PC-3 (cell line): ENCODE results near the gene CD200R1L. TPM values are rescaled to one million over a fixed set of nuclear protein-coding genes. Genes with fewer than 3 reads are reported as not detected.

Source experiments
- ATAC-seq: fragments of 200-7000 bp; cut with Tn5 transposase; 2 replicates; pipeline ENCODE4 v1.9.1; 2020; ENCODE audit warnings: mild to moderate bottlenecking, moderate library complexity
- BruUV-seq: library from RNA; stranded (reverse); fragments of 400-500 nt; replicated peaks from 2 replicates; lab custom pipeline; 2021; lab: Mats Ljungman, UMichigan
- CTCF ChIA-PET: fragments of 300-600 bp; sonication (Branson Sonifier 250); formaldehyde crosslinking; loops from one replicate; lab custom pipeline; 2022; ENCODE audit warnings: antibody characterized with exemption; lab: Charles Lee
- POLR2A ChIA-PET: fragments of 300-600 bp; sonication (Branson Sonifier 250); formaldehyde crosslinking; loops from one replicate; lab custom pipeline; 2022; ENCODE audit warnings: antibody characterized with exemption; ENCODE audit not compliant: unreplicated experiment; lab: Charles Lee
- DNase-seq: peaks from one replicate; pipeline ENCODE4 v3.0.0-alpha.2; 2015
- H2AFZ ChIP-seq: fragments of 300-600 bp; sonication (generic); 2 replicates; pipeline ENCODE4 v1.6.0; 2016; ENCODE audit warnings: antibody characterized with exemption, low read length
- H3F3A ChIP-seq: fragments of 300-600 bp; sonication (generic); one replicate; pipeline ENCODE4 v1.6.0; 2017; ENCODE audit warnings: antibody characterized with exemption, low read length, control low read depth, mild to moderate bottlenecking; ENCODE audit not compliant: unreplicated experiment
- H3K27ac ChIP-seq: fragments of 300-600 bp; sonication (generic); 2 replicates; pipeline ENCODE4 v1.5.1; 2016; ENCODE audit warnings: mild to moderate bottlenecking, low read length
- H3K27me3 ChIP-seq: fragments of 300-600 bp; sonication (generic); 2 replicates; pipeline ENCODE4 v1.6.1; 2016; ENCODE audit warnings: low read length, mixed read lengths
- H3K36me3 ChIP-seq: fragments of 300-600 bp; sonication (generic); 2 replicates; pipeline ENCODE4 v1.6.1; 2016; ENCODE audit warnings: low read depth, mixed run types, low read length, mixed read lengths
- H3K4me1 ChIP-seq: fragments of 300-600 bp; sonication (generic); 2 replicates; pipeline ENCODE4 v1.5.1; 2016; ENCODE audit warnings: low read length; ENCODE audit not compliant: insufficient read depth
- H3K4me2 ChIP-seq: fragments of 300-600 bp; sonication (generic); 2 replicates; pipeline ENCODE4 v1.6.0; 2016; ENCODE audit warnings: low read length
- H3K4me3 ChIP-seq: fragments of 300-600 bp; sonication (generic); 2 replicates; pipeline ENCODE4 v1.5.1; 2016; ENCODE audit warnings: mild to moderate bottlenecking, low read length, mixed read lengths
- H3K79me2 ChIP-seq: fragments of 300-600 bp; sonication (generic); 2 replicates; pipeline ENCODE4 v1.6.1; 2017; ENCODE audit warnings: low read length, mixed read lengths
- H3K9ac ChIP-seq: fragments of 300-600 bp; sonication (generic); 2 replicates; pipeline ENCODE4 v1.6.0; 2016; ENCODE audit warnings: mild to moderate bottlenecking, low read length
- H3K9me2 ChIP-seq: fragments of 300-600 bp; sonication (generic); replicated peaks from 2 replicates; pipeline ENCODE4 v1.6.1; 2016; ENCODE audit warnings: mixed run types, low read length, mixed read lengths
- H3K9me3 ChIP-seq: fragments of 300-600 bp; sonication (generic); 2 replicates; pipeline ENCODE4 v1.6.1; 2016; ENCODE audit warnings: low read length, mixed read lengths
- H4K20me1 ChIP-seq: fragments of 300-600 bp; sonication (generic); 2 replicates; pipeline ENCODE4 v1.6.1; 2016; ENCODE audit warnings: low read length, mixed read lengths
- EZH2 ChIP-seq: fragments of 300-600 bp; sonication (generic); IDR thresholded peaks from one replicate; pipeline ENCODE4 v1.6.1; 2017; ENCODE audit warnings: antibody characterized with exemption, mild to moderate bottlenecking, low read length; ENCODE audit not compliant: unreplicated experiment
- EZH2phosphoT487 ChIP-seq: fragments of 300-600 bp; sonication (generic); IDR thresholded peaks from 2 replicates; pipeline ENCODE4 v1.6.1; 2018; ENCODE audit warnings: mild to moderate bottlenecking, antibody characterized with exemption, low read length, borderline replicate concordance
- intact Hi-C: fragments of 100-400 bp; cut with micrococcal nuclease; formaldehyde crosslinking; loops from 2 replicates; pipeline ENCODE4 v1.9.0; 2023
- total RNA-seq: library from RNA; depleted of rRNA; stranded (reverse); fragments of >200 nt; gene quantifications from 2 replicates; pipeline ENCODE4 v1.2.3, GENCODE V29; 2014
- TF ChIP-seq, protein P1 (sequence below): fragments of 300-600 bp; sonication (generic); conservative IDR thresholded peaks from 2 replicates; pipeline ENCODE4 v1.5.1; 2017; ENCODE audit warnings: antibody characterized with exemption, low read depth, mild to moderate bottlenecking, low read length

Gene CD200R1L
- total RNA-seq, 1 experiment from 2014 or later: not detected

GRCh38 chr3:112785321-112786001 lies 61.2 kb downstream of the CD200R1L start:
- Histone ChIP-seq H3K4me3 (no peak overlapping the region), H3K79me2 (no peaks in the 10 kb centered on the region), H3F3A (no peaks in the 10 kb centered on the region), H2AFZ (no peak overlapping the region), H3K9ac (no peak overlapping the region), H4K20me1 (no peaks in the 10 kb centered on the region), H3K4me1 (0 out of 2 replicates have a peak, but pooled peaks cover under 1% of the 10 kb centered on the region), H3K9me2 (0 out of 2 replicates have a peak, but pooled peaks cover 2% of the 10 kb centered on the region), H3K36me3 (no peaks in the 10 kb centered on the region), H3K4me2 (no peak overlapping the region), H3K27ac (no peak overlapping the region), H3K27me3 (no peaks in the 10 kb centered on the region), H3K9me3 (peaks cover 7% of the 10 kb centered on the region; the same call in 1 of the 2 replicates)
- CTCF ChIA-PET: no interaction called here
- ATAC-seq: no peak
- intact Hi-C loops: no loop called here
- BruUV-seq: no TSS peak
- POLR2A ChIA-PET: interaction anchor here (0.7 kb wide), 1 partner anchor 12 kb away, joined by 4 read pairs; no protein-coding TSS in a partner anchor
- TF ChIP-seq EZH2phosphoT487 (no peak), EZH2 (no peak)
- TF ChIP-seq, protein P1, sequence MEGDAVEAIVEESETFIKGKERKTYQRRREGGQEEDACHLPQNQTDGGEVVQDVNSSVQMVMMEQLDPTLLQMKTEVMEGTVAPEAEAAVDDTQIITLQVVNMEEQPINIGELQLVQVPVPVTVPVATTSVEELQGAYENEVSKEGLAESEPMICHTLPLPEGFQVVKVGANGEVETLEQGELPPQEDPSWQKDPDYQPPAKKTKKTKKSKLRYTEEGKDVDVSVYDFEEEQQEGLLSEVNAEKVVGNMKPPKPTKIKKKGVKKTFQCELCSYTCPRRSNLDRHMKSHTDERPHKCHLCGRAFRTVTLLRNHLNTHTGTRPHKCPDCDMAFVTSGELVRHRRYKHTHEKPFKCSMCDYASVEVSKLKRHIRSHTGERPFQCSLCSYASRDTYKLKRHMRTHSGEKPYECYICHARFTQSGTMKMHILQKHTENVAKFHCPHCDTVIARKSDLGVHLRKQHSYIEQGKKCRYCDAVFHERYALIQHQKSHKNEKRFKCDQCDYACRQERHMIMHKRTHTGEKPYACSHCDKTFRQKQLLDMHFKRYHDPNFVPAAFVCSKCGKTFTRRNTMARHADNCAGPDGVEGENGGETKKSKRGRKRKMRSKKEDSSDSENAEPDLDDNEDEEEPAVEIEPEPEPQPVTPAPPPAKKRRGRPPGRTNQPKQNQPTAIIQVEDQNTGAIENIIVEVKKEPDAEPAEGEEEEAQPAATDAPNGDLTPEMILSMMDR: no peak
- DNase-seq: no peak

DNA sequence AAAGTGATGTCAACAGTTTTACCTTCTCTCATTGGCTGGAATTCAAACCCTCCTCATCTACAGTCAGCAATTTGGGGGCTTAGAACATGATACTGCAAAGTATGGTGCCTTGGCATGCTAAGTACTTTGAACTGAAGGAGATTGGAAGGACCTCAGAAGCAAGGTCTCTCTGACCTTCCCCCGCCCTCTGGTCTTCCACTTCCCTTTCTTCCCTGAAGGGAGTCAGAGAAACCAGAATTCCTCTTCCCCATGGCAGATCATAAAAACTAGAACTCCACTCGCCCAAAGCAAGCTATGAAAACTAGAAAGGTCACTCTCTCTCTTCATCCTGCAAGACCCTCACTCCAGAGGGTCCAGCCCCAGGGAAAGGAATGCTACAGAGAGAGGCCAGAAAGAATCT lies 64.2 kb downstream of the CD200R1L start:
- H3F3A ChIP-seq: no peaks in the 10 kb centered on the region
- ChIA-PET CTCF (no interaction called here), POLR2A (no interaction called here)
- TF ChIP-seq EZH2 (no peak), EZH2phosphoT487 (no peak)
- TF ChIP-seq, protein P1: no peak
- peaks cover 30% of the 10 kb centered on the region for H3K4me1 ChIP-seq
- H4K20me1 ChIP-seq: no peaks in the 10 kb centered on the region
- no TSS peak for BruUV-seq
- H3K27ac ChIP-seq: no peak overlapping the region
- DNase-seq (no peak), ATAC-seq (no peak)
- H3K9ac ChIP-seq: no peak overlapping the region
- intact Hi-C loops: no loop called here
- H3K4me2 ChIP-seq: no peak overlapping the region
- H3K27me3 ChIP-seq: no peaks in the 10 kb centered on the region
- 0 out of 2 replicates have a peak, but pooled peaks cover 2% of the 10 kb centered on the region for H3K9me2 ChIP-seq
- H3K79me2 ChIP-seq: no peaks in the 10 kb centered on the region
- peaks cover 4% of the 10 kb centered on the region; the same call in 1 of the 2 replicates for H3K9me3 ChIP-seq
- H2AFZ ChIP-seq: no peak overlapping the region
- H3K4me3 ChIP-seq: no peak overlapping the region
- H3K36me3 ChIP-seq: no peaks in the 10 kb centered on the region

DNA sequence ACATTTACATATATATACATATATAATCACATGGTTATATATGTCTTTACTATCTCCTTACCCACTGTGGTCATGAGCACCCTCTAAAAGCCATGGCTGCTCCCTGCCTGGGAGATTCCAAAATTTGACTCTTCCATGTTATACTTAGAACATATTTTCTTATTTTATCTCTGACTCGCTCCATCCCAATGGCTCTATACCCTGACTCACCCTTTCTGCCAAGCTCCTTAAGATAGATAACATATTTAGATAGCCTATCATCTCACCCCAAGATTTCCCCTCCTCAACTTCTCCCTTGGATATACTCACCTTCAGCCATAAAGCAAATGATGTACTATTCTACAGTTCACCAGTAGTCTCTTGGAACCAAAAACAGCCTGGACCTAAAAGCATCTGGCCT lies 65.1 kb downstream of the CD200R1L start:
- ChIA-PET CTCF (no interaction called here), POLR2A (no interaction called here)
- H3K4me1 ChIP-seq: peaks cover 33% of the 10 kb centered on the region
- H2AFZ ChIP-seq: no peak overlapping the region
- DNase-seq (no peak), ATAC-seq (no peak)
- intact Hi-C loops: no loop called here
- H3K27ac ChIP-seq: no peak overlapping the region
- H4K20me1 ChIP-seq: no peaks in the 10 kb centered on the region
- H3K27me3 ChIP-seq: no peaks in the 10 kb centered on the region
- H3K36me3 ChIP-seq: no peaks in the 10 kb centered on the region
- H3K9me3 ChIP-seq: no peaks in the 10 kb centered on the region
- 0 out of 2 replicates have a peak, but pooled peaks cover 2% of the 10 kb centered on the region for H3K9me2 ChIP-seq
- TF ChIP-seq EZH2phosphoT487 (no peak), EZH2 (no peak)
- TF ChIP-seq, protein P1: no peak
- no peaks in the 10 kb centered on the region for H3K79me2 ChIP-seq
- no peak overlapping the region for H3K4me2 ChIP-seq
- BruUV-seq: no TSS peak
- H3K4me3 ChIP-seq: no peak overlapping the region
- no peak overlapping the region for H3K9ac ChIP-seq
- no peaks in the 10 kb centered on the region for H3F3A ChIP-seq
